ENCODE results near the gene TP73.
"Not testable (repeated sequence)": the region's sequence is repeated elsewhere in the genome, so short reads cannot be mapped to it uniquely, and the experiment has no call there.

The TP73 gene

GRCh38 chr1:3618881-3619671, 33.2 kb upstream of the TP73 start:
- peak; percentile 62 for DNase-seq (ENCODE audit: low read depth)

- no peak for DNase-seq (ENCODE audit: low read depth)
Measured at GRCh38 chr1:3620708-3621107, 31.6 kb upstream of the TP73 start.

- not testable (repeated sequence) for DNase-seq (ENCODE audit: low read depth)
Measured at GRCh38 chr1:3621151-3621671, 31.1 kb upstream of the TP73 start.

GRCh38 chr1:3622102-3622501, 30.2 kb upstream of the TP73 start:
- DNase-seq (ENCODE audit: low read depth) = not testable (repeated sequence)

- DNase-seq (ENCODE audit: low read depth) = no peak
Measured at GRCh38 chr1:3623441-3624199, 28.7 kb upstream of the TP73 start.

- DNase-seq (ENCODE audit: low read depth) = peak; percentile 97
Measured at GRCh38 chr1:3624200-3625136, 27.8 kb upstream of the TP73 start, which contains the start of gene TPRG1L. Gene TPRG1L, plus strand, starts transcription at chr1:3625015. Its CDS starts 58 bp downstream, at chr1:3625073.

GRCh38 chr1:3625151-3625907, 27.0 kb upstream of the TP73 start:
- DNase-seq (ENCODE audit: low read depth) = no peak

GRCh38 chr1:3626025-3626424, 26.3 kb upstream of the TP73 start:
- no peak for DNase-seq (ENCODE audit: low read depth)

GRCh38 chr1:3627515-3628253, 24.6 kb upstream of the TP73 start:
- DNase-seq (ENCODE audit: low read depth) = no peak

- no peak for DNase-seq (ENCODE audit: low read depth)
Measured at GRCh38 chr1:3628445-3628844, 23.9 kb upstream of the TP73 start.

GRCh38 chr1:3629561-3630160, 22.7 kb upstream of the TP73 start:
- no peak for DNase-seq (ENCODE audit: low read depth)

GRCh38 chr1:3630161-3630611, 22.1 kb upstream of the TP73 start:
- DNase-seq (ENCODE audit: low read depth) = no peak

GRCh38 chr1:3630914-3631313, 21.4 kb upstream of the TP73 start:
- no peak for DNase-seq (ENCODE audit: low read depth)

GRCh38 chr1:3631320-3632260, 20.7 kb upstream of the TP73 start:
- no peak for DNase-seq (ENCODE audit: low read depth)

GRCh38 chr1:3632298-3632697, 20.0 kb upstream of the TP73 start:
- DNase-seq (ENCODE audit: low read depth) = no peak

GRCh38 chr1:3632716-3633343, 19.5 kb upstream of the TP73 start:
- DNase-seq (ENCODE audit: low read depth) = no peak

- no peak for DNase-seq (ENCODE audit: low read depth)
Measured at GRCh38 chr1:3633344-3634058, 18.8 kb upstream of the TP73 start.
